ENCODE measurements around the gene SERINC3.

DNA sequence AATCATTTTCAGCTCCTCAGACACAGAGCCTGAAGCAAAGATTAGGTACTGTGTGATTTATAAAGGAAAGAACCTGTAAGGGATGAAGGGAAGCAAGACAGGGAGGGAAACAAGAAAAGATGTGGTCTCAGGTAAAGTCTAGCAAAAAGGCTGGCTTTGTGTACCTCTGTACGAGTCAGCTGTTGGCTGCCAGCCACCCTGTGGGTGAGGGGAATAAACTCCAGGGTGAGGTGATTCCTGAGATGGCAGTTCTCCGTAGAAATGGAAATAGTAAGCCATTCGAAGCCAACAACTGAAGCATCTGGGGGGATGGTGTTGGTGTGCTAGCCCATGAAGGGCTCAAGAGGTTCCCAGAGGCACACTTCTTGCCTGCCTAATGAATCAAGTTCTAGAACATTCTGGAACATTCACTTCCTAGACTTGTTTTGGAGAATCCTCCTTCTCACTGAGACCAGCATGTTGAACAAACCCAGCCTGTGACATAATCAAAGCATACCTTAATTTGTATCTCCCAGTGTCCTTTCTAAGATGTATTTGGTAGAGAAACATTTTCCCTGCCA lies 56.8 kb downstream of the SERINC3 start:
- TF ChIP-seq, protein P1, sequence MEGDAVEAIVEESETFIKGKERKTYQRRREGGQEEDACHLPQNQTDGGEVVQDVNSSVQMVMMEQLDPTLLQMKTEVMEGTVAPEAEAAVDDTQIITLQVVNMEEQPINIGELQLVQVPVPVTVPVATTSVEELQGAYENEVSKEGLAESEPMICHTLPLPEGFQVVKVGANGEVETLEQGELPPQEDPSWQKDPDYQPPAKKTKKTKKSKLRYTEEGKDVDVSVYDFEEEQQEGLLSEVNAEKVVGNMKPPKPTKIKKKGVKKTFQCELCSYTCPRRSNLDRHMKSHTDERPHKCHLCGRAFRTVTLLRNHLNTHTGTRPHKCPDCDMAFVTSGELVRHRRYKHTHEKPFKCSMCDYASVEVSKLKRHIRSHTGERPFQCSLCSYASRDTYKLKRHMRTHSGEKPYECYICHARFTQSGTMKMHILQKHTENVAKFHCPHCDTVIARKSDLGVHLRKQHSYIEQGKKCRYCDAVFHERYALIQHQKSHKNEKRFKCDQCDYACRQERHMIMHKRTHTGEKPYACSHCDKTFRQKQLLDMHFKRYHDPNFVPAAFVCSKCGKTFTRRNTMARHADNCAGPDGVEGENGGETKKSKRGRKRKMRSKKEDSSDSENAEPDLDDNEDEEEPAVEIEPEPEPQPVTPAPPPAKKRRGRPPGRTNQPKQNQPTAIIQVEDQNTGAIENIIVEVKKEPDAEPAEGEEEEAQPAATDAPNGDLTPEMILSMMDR (conservative IDR thresholded peaks at IDR 0.05), result no peak
- no peak for TF ChIP-seq EZH2 (IDR thresholded peaks at IDR 0.05; ENCODE audit: low read depth)
